ENCODE results near the gene TANGO2. TPM values are rescaled to one million over a fixed set of nuclear protein-coding genes. Genes with fewer than 3 reads are reported as not detected.

TANGO2 gene
- total and polyA plus RNA-seq, 4 donors, result 20.7 to 48.8 (median 34.1) TPM

GRCh38 chr22:19987394-19988306 is 33.3 kb upstream of the TANGO2 start:
- no peaks in the 10 kb centered on the region for H3K36me3 ChIP-seq (ENCODE audit: control insufficient read depth in 4 of 4, insufficient read depth in 4 of 4, low read length in 4 of 4)
- DNase-seq (peak in 1 of 3 donors; percentile 38), ATAC-seq (ENCODE audit: insufficient read depth, low FRiP score) (no peak)
- WGBS, 2 donors, result 62 to 75% methylated on average over 23 to 24 of the region's 24 CpGs
- no peak overlapping the region for H3K4me3 ChIP-seq
- H3K9me3 ChIP-seq (ENCODE audit: control insufficient read depth in 4 of 4, insufficient read depth in 3 of 4, low read length in 3 of 4), result no peaks in the 10 kb centered on the region
- no peaks in the 10 kb centered on the region for H3K27me3 ChIP-seq (ENCODE audit: control insufficient read depth in 3 of 3, insufficient read depth in 3 of 3, low read length in 2 of 3)
- peaks cover 4 to 26% (median 17%) of the 10 kb centered on the region in 5 donors for H3K4me1 ChIP-seq (ENCODE audit: control insufficient read depth in 5 of 5, insufficient read depth in 5 of 5, low read length in 5 of 5)
- H3K27ac ChIP-seq (ENCODE audit: low read depth in 1 of 2, low read length in 1 of 2), result peak overlapping the region in 1 of 2 donors; percentile 3
- no peak for TF ChIP-seq CTCF (IDR thresholded peaks at IDR 0.05; ENCODE audit: control extremely low read depth, extremely low read depth)
- H3K9ac ChIP-seq (ENCODE audit: insufficient read depth in 1 of 2, low read length in 2 of 2), result no peak overlapping the region

- no peak overlapping the region for H3K4me3 ChIP-seq
- H3K9me3 ChIP-seq (ENCODE audit: control insufficient read depth in 4 of 4, insufficient read depth in 3 of 4, low read length in 3 of 4), result no peaks in the 10 kb centered on the region
- 88 to 94% methylated on average over 9 of the region's 9 CpGs for WGBS, 2 donors
- DNase-seq, result no peak
- H3K4me1 ChIP-seq (ENCODE audit: control insufficient read depth in 5 of 5, insufficient read depth in 5 of 5, low read length in 5 of 5), result peaks cover 4 to 26% (median 17%) of the 10 kb centered on the region in 5 donors
- no peak for TF ChIP-seq CTCF (IDR thresholded peaks at IDR 0.05; ENCODE audit: control extremely low read depth, extremely low read depth)
- no peak for ATAC-seq (ENCODE audit: insufficient read depth, low FRiP score)
- H3K36me3 ChIP-seq (ENCODE audit: control insufficient read depth in 4 of 4, insufficient read depth in 4 of 4, low read length in 4 of 4), result no peaks in the 10 kb centered on the region
- H3K27ac ChIP-seq (ENCODE audit: low read depth in 1 of 2, low read length in 1 of 2), result no peak overlapping the region
- H3K27me3 ChIP-seq (ENCODE audit: control insufficient read depth in 3 of 3, insufficient read depth in 3 of 3, low read length in 2 of 3), result no peaks in the 10 kb centered on the region
- H3K9ac ChIP-seq (ENCODE audit: insufficient read depth in 1 of 2, low read length in 2 of 2), result no peak overlapping the region
Measured at GRCh38 chr22:19988331-19988808, 32.5 kb upstream of the TANGO2 start.

GRCh38 chr22:19988965-19989724 is 31.8 kb upstream of the TANGO2 start:
- H3K27me3 ChIP-seq (ENCODE audit: control insufficient read depth in 3 of 3, insufficient read depth in 3 of 3, low read length in 2 of 3), result no peaks in the 10 kb centered on the region
- no peaks in the 10 kb centered on the region for H3K36me3 ChIP-seq (ENCODE audit: control insufficient read depth in 4 of 4, insufficient read depth in 4 of 4, low read length in 4 of 4)
- H3K4me1 ChIP-seq (ENCODE audit: control insufficient read depth in 5 of 5, insufficient read depth in 5 of 5, low read length in 5 of 5), result peaks cover 4 to 23% (median 17%) of the 10 kb centered on the region in 5 donors
- ATAC-seq (ENCODE audit: insufficient read depth, low FRiP score), result no peak
- DNase-seq, result no peak
- no peak overlapping the region for H3K27ac ChIP-seq (ENCODE audit: low read depth in 1 of 2, low read length in 1 of 2)
- H3K4me3 ChIP-seq, result no peak overlapping the region
- H3K9me3 ChIP-seq (ENCODE audit: control insufficient read depth in 4 of 4, insufficient read depth in 3 of 4, low read length in 3 of 4), result no peaks in the 10 kb centered on the region
- 84 to 88% methylated on average over 17 to 18 of the region's 18 CpGs for WGBS, 2 donors
- TF ChIP-seq CTCF (IDR thresholded peaks at IDR 0.05; ENCODE audit: control extremely low read depth, extremely low read depth), result no peak
- no peak overlapping the region for H3K9ac ChIP-seq (ENCODE audit: insufficient read depth in 1 of 2, low read length in 2 of 2)
